ENCODE data around the gene TEKT5. TPM values are rescaled to one million over a fixed set of nuclear protein-coding genes. Genes with fewer than 3 reads are reported as not detected.

Gene TEKT5
- total and polyA plus RNA-seq, 4 donors: 0.13 to 0.92 TPM; not detected in 2

DNA sequence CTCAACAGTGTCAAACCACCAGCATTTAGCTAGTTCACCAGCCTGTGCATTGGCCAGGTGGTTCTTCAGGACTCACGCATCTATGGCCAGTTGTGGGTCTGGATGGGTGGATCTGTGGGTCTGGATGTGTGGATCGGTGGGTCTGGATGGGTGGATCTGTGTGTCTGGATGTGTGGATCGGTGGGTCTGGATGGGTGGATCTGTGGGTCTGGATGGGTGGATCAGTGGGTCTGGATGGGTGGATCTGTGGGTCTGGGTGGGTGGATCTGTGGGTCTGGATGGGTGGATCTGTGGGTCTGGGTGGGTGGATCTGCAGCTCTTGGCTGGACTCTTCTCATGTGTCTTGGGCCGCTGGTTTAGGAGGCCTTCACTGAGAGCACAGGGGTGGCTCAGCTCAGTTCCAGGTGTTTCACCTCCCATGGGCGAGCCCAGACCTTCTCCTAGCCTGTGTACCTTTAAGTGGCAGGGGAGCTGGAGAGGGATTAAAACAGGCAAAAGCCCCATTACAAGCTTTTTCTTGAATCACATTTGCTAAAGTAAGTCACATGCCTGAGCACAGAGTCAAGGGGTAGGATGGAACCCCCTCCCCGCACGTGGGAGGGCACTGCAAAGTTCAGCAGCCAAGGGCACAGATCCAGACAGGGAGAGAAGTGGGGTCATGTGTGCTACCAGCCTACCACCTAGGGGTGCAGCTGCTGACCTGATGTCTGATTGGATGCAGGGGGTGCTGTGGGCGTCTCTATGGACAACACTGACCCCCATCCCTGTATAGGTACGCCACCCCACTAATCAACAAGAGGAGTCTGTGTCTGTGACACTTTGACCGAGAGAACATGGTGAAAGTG is 45.5 kb upstream of the TEKT5 start:
- Histone ChIP-seq H3K27ac (ENCODE audit: low read depth in 1 of 2, low read length in 2 of 2) (no peak overlapping the region), H3K4me3 (ENCODE audit: low read depth in 1 of 3, low read length in 3 of 3) (no peak overlapping the region), H3K27me3 (ENCODE audit: control insufficient read depth in 4 of 4, insufficient read depth in 4 of 4, low read length in 3 of 4) (no peaks in the 10 kb centered on the region), H3K9ac (ENCODE audit: low read depth in 1 of 2, low read length in 2 of 2) (no peak overlapping the region), H3K4me1 (ENCODE audit: control insufficient read depth in 4 of 4, insufficient read depth in 4 of 4, low read length in 3 of 4) (peaks cover 3 to 32% (median 22%) of the 10 kb centered on the region in 4 donors), H3K9me3 (ENCODE audit: control insufficient read depth in 4 of 4, low read length in 3 of 4) (no peaks in the 10 kb centered on the region), H3K36me3 (ENCODE audit: control insufficient read depth in 4 of 4, insufficient read depth in 3 of 4, low read depth in 1 of 4, low read length in 3 of 4) (no peaks in the 10 kb centered on the region)
- WGBS: 94% methylated on average over 10 of the region's 10 CpGs
- TF ChIP-seq NR2F2 (IDR thresholded peaks at IDR 0.05) (no peak), FOXA2 (IDR thresholded peaks at IDR 0.05) (no peak), JUND (IDR thresholded peaks at IDR 0.05) (no peak), HNF4A (conservative IDR thresholded peaks at IDR 0.05) (no peak), RXRA (IDR thresholded peaks at IDR 0.05) (no peak), FOXA1 (IDR thresholded peaks at IDR 0.05) (no peak), GABPA (IDR thresholded peaks at IDR 0.05 in 1 of 2, conservative IDR thresholded peaks at IDR 0.05 in 1 of 2) (no peak), EGR1 (IDR thresholded peaks at IDR 0.05; ENCODE audit: low read depth in 2 of 2) (no peak), HNF4G (IDR thresholded peaks at IDR 0.05) (no peak)
- TF ChIP-seq, protein P1, sequence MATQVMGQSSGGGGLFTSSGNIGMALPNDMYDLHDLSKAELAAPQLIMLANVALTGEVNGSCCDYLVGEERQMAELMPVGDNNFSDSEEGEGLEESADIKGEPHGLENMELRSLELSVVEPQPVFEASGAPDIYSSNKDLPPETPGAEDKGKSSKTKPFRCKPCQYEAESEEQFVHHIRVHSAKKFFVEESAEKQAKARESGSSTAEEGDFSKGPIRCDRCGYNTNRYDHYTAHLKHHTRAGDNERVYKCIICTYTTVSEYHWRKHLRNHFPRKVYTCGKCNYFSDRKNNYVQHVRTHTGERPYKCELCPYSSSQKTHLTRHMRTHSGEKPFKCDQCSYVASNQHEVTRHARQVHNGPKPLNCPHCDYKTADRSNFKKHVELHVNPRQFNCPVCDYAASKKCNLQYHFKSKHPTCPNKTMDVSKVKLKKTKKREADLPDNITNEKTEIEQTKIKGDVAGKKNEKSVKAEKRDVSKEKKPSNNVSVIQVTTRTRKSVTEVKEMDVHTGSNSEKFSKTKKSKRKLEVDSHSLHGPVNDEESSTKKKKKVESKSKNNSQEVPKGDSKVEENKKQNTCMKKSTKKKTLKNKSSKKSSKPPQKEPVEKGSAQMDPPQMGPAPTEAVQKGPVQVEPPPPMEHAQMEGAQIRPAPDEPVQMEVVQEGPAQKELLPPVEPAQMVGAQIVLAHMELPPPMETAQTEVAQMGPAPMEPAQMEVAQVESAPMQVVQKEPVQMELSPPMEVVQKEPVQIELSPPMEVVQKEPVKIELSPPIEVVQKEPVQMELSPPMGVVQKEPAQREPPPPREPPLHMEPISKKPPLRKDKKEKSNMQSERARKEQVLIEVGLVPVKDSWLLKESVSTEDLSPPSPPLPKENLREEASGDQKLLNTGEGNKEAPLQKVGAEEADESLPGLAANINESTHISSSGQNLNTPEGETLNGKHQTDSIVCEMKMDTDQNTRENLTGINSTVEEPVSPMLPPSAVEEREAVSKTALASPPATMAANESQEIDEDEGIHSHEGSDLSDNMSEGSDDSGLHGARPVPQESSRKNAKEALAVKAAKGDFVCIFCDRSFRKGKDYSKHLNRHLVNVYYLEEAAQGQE (IDR thresholded peaks at IDR 0.05): no peak
- DNase-seq (ENCODE audit: low spot score): no peak

DNA sequence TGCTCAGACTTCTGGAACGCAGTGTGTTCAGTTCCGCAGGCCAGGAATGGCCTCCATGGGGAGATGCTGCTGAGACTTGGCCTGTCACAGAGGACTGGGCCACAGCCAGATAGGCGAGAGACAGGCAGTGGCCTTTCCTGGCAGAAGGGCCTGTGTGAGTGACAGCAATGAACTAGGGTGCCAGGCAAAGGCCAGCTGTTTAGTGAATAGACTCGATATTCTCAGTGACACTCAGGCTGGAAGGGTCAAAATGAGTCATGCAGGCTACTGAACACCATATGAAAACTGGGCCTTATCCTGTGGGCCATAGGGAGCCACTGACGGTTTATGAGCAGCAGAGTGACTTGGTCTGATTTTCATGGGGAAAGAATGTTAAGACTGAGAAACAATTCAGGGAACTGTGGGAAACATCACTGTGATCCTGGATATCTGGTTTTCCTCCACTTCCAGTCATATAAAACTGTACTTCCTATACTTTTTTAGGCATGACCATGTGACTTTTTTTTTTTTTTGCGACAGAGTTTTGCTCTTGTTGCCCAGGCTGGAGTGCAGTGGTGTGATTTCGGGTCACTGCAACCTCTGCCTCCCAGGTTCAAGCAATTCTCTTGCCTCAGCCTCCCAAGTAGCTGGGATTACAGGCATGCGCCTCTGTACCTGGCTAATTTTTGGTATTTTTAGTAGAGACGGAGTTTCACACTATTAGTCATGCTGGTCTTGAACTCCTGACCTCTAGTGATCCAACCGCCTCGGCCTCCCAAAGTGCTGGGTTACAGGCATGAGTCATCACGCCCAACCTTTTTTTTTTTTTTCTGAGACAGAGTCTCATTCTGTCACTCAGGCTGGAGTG is 43.7 kb upstream of the TEKT5 start:
- Histone ChIP-seq H3K27ac (ENCODE audit: low read depth in 1 of 2, low read length in 2 of 2) (peak overlapping the region; percentile 91 to 98), H3K9me3 (ENCODE audit: control insufficient read depth in 4 of 4, low read length in 3 of 4) (no peaks in the 10 kb centered on the region), H3K4me1 (ENCODE audit: control insufficient read depth in 4 of 4, insufficient read depth in 4 of 4, low read length in 3 of 4) (peaks cover 0 to 26% (median 18%) of the 10 kb centered on the region in 4 donors), H3K4me3 (ENCODE audit: low read depth in 1 of 3, low read length in 3 of 3) (no peak overlapping the region), H3K9ac (ENCODE audit: low read depth in 1 of 2, low read length in 2 of 2) (peak overlapping the region; percentile 53 to 55), H3K27me3 (ENCODE audit: control insufficient read depth in 4 of 4, insufficient read depth in 4 of 4, low read length in 3 of 4) (no peaks in the 10 kb centered on the region), H3K36me3 (ENCODE audit: control insufficient read depth in 4 of 4, insufficient read depth in 3 of 4, low read depth in 1 of 4, low read length in 3 of 4) (no peaks in the 10 kb centered on the region)
- 33% methylated on average over 12 of the region's 12 CpGs for WGBS
- peak; percentile 23 for DNase-seq (ENCODE audit: low spot score)
- peak; percentile 94 for TF ChIP-seq YY1 (IDR thresholded peaks at IDR 0.05)
- peak; percentile 78 for TF ChIP-seq NR2F2 (IDR thresholded peaks at IDR 0.05)
- TF ChIP-seq HNF4A (conservative IDR thresholded peaks at IDR 0.05): peak; percentile 63 to 77
- TF ChIP-seq, protein P2, sequence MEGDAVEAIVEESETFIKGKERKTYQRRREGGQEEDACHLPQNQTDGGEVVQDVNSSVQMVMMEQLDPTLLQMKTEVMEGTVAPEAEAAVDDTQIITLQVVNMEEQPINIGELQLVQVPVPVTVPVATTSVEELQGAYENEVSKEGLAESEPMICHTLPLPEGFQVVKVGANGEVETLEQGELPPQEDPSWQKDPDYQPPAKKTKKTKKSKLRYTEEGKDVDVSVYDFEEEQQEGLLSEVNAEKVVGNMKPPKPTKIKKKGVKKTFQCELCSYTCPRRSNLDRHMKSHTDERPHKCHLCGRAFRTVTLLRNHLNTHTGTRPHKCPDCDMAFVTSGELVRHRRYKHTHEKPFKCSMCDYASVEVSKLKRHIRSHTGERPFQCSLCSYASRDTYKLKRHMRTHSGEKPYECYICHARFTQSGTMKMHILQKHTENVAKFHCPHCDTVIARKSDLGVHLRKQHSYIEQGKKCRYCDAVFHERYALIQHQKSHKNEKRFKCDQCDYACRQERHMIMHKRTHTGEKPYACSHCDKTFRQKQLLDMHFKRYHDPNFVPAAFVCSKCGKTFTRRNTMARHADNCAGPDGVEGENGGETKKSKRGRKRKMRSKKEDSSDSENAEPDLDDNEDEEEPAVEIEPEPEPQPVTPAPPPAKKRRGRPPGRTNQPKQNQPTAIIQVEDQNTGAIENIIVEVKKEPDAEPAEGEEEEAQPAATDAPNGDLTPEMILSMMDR (IDR thresholded peaks at IDR 0.05; ENCODE audit: low read depth, low read length, missing input control): peak; percentile 7
- TF ChIP-seq, protein P3, sequence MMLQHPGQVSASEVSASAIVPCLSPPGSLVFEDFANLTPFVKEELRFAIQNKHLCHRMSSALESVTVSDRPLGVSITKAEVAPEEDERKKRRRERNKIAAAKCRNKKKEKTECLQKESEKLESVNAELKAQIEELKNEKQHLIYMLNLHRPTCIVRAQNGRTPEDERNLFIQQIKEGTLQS (IDR thresholded peaks at IDR 0.05): peak; percentile 89
- peak; percentile 80 for TF ChIP-seq SP1 (IDR thresholded peaks at IDR 0.05)
- TF ChIP-seq RAD21 (IDR thresholded peaks at IDR 0.05): peak in 1 of 2 donors; percentile 69
- TF ChIP-seq TAF1 (conservative IDR thresholded peaks at IDR 0.05): no peak
- TF ChIP-seq, protein P1 (IDR thresholded peaks at IDR 0.05): peak; percentile 77
- peak; percentile 80 to 88 for TF ChIP-seq RXRA (IDR thresholded peaks at IDR 0.05)
- no peak for TF ChIP-seq HNF4G (IDR thresholded peaks at IDR 0.05)
- peak; percentile 49 for TF ChIP-seq FOXA2 (IDR thresholded peaks at IDR 0.05)
- peak in 1 of 2 donors; percentile 48 for TF ChIP-seq EGR1 (IDR thresholded peaks at IDR 0.05; ENCODE audit: low read depth in 2 of 2)
- TF ChIP-seq, protein P4, sequence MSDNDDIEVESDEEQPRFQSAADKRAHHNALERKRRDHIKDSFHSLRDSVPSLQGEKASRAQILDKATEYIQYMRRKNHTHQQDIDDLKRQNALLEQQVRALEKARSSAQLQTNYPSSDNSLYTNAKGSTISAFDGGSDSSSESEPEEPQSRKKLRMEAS (IDR thresholded peaks at IDR 0.05): peak; percentile 67
- peak; percentile 89 to 97 for TF ChIP-seq JUND (IDR thresholded peaks at IDR 0.05)

Data from liver (tissue), 9 donors.